GM18511 (cell line): Measurements from ENCODE around the gene YWHAQ.
"Not testable (repeated sequence)": the region's sequence is repeated elsewhere in the genome, so short reads cannot be mapped to it uniquely, and the experiment has no call there.

Source experiments
- ATAC-seq: cut with Tn5 transposase; IDR thresholded peaks from one replicate; pipeline ENCODE4 v1.9.1; 2021; ENCODE audit warnings: mild to moderate bottlenecking, moderate library complexity; ENCODE audit not compliant: unreplicated experiment

The YWHAQ gene

DNA sequence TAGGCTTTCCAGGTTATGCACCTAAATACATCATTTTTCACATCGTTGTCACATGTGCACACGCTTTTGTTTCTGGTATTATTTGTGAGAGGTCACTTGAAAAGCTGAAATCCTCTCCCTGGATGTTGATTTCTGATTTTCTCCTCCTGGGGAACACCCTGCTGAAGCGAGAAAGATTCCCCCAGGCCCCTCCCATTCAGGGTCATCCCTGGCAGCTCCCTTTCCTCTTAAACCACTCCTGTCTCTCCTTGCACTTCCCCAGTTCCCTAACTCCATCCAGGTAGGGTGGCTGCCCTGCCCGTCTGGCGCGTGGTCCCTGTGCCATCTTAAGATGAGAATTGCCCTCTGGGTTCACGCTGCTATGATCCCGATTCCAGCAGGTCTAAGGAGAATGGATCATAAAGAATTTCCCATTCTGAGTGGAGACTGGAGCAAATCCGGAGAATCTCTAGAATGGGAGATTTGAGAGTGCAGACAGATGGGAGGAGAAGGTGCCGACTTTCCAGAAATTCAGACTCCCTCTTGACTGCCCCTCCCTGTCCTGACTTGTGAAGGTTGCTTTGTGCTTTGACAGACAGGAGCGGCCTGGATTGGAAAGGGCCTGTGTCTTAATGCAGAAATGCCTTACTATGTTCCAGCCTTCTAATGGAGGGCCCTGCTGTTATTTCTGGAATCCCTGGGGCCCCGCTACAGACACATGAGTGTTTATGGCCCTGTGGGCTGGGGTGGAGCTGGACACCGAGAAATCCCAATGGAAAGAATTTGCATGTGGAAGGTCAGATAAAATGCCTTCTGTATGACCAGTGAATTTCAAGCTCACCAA lies 1.3 kb upstream of the YWHAQ start:
- no peak for ATAC-seq

DNA sequence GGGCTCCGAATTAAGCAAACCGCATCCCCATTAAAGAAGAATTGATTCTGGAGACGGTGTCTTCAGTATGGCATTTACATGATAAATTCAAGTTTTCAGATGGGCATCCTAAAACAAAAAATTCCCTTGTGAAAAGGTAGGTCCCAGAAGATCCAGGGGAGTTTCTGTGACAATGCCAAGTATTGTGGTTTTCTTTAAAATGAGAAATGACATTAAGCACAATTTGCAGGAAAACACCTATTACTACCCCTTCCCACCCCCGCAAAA lies 689 bp upstream of the YWHAQ start:
- no peak for ATAC-seq

DNA sequence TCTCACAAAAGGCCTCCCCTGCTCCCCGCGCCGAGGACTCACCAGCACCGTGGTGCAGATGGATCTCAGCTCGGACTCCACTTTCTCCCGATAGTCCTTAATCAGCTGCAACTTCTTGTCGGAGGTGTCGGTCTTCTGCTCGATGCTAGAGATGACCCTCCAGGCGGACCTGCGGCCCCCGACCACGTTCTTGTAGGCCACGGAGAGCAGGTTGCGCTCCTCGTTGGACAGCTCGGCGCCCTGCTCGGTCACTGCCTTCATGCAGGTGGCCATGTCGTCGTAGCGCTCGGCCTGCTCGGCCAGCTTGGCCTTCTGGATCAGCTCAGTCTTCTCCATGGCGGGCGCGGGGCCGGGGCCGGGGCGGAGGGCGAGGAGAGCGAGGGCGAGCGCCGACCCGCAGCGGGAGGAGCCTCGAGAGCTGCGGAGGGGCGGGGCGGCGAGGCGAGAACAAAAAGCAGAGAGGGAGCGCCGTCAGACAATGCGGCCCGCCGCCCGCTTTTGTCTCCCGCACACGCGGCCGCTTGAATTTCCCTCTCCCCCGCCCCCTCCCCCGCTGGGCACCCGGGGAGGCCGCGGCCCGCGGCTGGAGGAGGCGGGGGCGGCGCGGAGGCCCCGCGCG lies 571 bp downstream of the YWHAQ start:
- peak; percentile 59 for ATAC-seq

DNA sequence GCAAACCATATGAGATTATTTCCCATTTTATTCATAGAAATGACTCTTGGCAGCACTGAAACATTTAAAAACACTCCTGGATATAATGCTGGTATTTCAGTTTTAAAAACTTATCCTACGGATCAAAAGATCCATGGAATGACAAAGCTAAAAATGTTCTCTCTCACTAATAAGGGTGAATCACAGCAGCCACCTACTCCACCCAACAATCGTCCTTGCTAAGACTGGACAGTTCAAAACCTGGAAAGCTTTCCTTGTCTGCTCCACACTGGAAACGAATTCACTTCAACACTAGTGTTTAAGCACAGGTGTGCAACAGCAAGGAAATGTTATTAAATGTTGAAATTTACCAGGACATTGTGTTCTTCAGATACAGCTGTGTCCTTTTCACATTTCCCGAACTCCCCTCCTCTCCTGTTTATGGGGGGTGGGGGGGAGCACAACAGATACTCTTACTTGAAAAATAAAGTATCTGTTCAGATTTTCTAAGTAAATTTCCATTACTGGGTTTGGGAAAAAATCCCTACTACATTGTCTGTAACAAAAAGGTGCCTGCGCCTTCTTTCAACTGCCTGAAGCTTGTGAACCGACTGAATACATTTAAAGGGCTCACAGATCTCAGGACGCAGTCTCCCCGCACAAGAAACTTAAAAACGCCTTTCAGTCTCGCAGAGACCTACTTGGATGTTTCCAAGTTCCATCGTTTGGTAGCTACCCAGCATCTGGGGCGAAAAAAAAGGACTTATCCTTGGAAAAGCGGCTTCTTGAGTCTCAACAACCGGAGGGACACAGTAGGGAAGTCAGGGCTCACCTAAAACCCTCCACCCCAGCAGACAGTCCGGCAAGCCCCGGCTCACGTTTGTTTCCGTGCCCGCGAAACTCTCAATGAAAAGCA lies 1.3 kb downstream of the YWHAQ start:
- no peak for ATAC-seq

DNA sequence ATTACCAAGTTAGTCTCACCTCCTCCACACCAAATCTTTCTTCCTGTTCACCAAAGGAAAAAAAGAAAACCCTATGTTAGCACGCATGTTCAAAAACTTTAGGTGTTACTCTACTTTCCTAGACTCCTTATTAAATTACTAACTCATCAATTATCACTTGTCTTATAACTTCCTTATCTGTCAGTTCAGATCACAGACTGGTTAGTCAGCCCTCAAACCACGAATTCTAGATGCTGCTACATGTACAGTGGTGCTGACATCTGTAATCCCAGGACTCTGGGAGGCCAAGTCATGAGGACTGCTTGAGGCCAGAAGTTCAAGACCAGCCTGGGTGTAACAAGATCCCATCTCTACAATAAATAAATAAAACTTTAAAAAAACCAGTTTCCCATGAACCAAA lies 3.5 kb downstream of the YWHAQ start:
- no peak for ATAC-seq

DNA sequence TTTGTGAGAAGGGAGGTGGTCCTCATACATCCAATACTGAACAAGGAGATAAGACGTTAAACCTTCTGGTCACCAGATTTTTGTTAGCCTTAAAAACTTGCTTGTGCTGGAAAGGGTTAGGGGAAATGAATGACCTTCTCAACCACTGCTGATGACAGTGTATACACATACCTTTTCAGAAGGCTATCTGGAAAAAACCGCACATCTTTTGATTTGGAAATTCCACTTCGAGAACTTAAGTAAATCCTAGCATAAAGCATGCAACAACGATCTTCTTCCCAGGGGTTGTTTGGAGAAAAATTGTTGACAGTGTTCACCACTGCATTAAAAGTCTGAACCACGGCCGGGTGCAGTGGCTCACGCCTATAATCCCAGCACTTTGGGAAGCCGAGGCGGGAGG lies 7.6 kb downstream of the YWHAQ start:
- no peak for ATAC-seq

DNA sequence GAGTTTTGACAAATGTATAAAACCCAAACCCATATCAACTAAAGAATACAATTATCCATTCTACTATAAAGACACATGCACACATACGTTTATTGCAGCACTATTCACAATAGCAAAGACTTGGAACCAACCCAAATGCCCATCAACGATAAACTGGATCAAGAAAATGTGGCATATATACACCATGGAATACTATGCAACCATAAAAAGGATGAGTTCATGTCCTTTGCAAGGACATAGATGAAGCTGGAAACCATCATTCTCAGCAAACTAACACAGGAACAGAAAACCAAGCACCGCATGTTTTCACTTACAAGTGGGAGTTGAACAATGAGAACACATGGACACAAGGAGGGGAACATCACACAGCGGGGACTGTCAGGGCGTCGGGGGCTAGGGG lies 9.1 kb downstream of the YWHAQ start:
- ATAC-seq, result not testable (repeated sequence)

DNA sequence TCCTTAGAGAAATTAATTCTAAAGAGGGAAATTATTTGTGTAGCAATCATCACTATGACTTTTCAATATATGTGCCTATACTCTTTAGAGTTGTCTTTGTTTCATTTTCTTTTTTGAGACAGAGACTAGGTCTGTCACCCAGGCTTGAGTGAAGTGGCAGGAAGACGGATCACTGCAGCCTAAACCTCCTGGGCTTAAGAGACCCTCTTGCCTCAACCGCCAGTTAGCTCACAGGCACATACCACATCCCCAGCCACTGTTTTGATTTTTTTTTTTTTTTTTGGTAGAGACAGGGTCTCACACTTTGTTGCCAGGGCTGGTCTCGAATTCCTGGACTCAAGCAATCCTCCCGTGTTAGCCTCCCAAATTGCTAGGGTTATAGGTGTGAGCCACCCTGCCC lies 12.4 kb downstream of the YWHAQ start:
- ATAC-seq, result peak; percentile 51

DNA sequence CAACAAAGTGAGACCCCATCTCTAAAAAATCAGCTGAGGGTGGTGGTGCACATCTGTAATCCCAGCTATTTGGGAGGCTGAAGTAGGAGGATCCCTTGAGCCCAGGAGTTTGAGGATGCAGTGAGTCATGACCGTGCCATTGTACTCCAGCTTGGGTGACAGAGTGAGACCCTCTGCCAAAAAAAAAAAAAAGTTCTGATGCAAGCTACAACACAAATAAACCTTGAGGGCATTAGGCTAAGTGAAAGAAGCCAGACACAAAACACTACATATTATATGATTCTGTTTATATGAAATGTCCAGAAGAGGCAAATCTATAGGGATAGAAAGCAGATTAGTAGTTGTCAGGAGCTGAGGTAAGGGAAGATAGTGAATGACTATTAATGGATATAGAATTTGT lies 13.0 kb downstream of the YWHAQ start:
- ATAC-seq, result no peak

DNA sequence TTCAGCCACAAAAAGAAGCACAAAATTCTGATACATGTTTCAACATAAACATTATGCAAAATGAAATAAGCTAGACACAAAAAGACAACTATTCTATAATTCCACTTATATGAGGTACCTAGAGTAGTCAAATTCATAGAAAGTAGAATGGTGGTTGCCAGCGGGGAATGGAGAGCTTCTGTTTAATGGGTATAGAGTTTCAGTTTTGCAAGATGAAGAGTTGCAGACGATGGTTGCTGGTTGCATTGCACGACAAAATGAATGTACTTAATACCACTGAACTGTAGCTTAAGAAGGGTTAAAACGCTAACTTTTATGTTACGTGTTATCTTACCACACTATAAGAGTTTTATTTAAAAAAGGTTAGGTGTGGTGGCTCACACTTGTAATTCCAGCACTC lies 13.5 kb downstream of the YWHAQ start:
- no peak for ATAC-seq

DNA sequence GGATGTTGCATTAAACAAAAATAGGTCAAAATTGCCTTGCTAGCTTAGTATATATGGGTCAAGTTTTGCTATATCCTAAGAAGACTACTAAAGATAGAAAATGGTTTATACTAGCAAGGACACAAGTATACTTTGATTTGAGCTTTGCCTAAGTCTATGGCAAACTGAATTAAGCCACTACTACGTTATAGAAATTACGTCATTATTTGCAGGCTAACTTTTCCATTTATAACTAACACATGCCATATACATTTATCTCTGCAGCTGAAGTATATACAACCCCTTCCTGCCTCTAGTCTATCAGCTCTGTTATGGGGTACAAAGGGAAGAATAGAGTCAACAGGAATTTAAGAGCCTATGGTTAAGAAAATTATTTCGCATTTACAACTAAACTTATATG lies 16.2 kb downstream of the YWHAQ start:
- no peak for ATAC-seq

DNA sequence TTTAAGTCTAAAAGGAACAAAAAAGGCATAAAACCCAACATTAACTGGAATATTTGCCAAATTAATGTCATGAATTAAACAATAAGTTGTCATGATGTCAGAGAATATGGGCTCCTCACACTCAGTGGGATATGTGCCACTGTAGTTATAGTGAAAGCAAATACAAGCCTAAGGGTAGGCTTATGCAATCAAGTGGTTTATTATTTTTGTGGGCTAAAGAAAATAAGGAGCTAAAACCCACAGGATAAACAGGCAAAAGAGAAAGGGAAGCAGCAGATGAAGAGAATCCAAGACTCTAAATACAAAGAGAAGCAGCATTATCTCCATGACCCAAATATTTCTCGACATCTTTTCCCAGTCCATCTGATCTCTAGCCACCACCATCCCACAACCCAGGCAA lies 17.5 kb downstream of the YWHAQ start:
- no peak for ATAC-seq

DNA sequence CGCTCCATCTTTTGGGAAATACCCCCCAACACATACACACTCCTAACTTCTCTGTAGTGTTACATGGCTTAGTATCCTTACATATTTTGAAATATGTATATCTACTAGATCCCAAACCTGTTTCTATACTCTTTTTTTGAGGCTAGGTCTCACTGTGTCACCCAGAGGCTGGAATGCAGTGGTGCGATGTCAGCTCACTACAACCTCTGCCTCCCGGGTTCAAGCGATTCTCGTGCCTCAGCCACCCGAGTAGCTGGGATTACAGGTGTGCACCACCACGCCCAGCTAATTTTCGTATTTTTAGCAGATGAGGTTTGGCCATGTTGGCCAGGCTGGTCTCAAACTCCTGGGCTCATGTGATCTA lies 19.3 kb downstream of the YWHAQ start:
- ATAC-seq, result not testable (repeated sequence)

DNA sequence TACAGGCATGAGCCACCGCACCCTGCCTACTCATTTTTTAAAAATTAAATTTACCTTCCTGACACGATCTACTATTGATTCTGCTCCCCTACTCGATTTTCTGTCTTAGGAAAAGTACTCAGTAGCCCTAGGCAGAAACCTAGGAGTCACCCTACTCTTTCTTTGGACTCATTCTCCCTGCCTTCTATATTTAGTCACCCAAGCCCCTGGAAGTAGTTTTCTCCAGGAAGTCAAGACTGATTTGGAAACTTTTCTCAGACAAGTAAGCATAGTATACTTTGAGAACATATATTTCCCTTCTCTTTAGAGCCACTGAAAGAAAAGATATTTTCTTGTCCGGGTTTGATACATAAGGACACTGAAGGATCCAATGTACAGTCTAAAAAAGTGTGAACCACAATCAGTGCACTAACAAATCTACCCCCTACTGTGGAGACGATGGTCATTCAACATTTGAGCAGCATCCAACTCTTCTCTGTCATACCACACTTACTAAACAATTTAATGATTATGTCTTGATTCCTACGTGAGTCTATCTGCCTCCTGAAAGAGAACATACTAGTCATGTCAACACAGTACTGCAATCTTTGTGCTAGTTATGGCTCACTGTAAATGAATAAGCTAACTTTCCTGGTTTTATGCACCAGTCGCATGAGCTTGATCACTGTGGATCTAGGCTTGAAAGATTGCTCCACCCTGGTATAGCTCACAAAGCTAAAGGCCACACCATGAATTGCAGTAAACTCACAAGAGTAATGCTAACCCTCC lies 19.8 kb downstream of the YWHAQ start:
- ATAC-seq, result no peak

DNA sequence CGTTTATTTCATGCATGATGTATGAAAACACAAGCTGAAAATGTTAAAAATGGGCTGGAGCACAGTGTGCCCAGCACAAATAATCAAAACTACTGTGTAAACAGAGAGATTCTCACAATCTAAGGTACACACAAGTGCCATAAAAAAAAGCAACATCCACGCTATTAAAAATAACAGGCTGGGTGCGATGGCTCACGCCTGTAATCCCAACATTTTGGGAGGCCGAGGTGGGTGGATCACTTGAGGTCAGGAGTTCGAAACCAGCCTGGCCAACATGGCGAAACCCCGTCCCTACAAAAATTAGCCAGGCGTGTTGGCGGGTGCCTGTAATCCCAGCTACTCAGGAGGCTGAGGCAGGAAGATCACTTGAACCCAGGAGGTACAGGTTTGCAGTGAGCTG lies 22.3 kb downstream of the YWHAQ start:
- ATAC-seq, result not testable (repeated sequence)

DNA sequence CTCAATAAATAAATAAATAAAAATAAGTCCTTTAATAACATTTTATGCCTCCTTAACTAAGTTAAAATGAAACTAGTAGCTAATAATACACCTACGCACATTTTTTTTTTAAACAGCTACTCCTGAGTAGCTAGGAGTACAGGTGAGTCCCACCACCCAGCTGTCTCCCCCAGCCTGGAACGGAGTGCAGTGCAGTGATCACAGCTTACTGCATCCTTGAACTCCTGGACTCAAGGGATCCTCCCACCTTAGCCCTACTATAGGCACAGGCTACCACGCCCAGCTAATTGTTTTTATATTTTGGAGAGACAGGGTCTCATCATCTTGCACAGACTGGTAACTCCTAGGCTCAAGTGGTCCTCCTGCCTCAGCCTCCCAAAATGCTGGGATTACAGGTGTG lies 28.4 kb downstream of the YWHAQ start:
- no peak for ATAC-seq

DNA sequence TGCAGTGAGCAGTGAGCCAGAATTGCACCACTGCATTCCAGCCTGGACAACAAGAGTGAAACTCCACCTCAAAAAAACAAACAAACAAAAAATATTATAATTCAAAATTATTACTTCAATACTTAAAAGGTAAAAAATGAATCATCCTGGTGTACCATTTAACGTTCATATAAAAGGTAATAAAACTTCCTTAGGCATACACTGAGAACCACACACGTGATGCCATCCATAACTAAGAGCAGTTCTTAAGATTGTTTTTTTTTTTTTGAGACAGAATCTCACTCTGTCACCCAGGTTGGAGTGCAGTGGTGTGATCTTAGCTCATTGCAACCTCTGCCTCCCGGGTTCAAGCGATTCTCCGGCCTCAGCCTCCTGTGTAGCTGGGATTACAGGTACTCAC lies 29.4 kb downstream of the YWHAQ start:
- no peak for ATAC-seq

DNA sequence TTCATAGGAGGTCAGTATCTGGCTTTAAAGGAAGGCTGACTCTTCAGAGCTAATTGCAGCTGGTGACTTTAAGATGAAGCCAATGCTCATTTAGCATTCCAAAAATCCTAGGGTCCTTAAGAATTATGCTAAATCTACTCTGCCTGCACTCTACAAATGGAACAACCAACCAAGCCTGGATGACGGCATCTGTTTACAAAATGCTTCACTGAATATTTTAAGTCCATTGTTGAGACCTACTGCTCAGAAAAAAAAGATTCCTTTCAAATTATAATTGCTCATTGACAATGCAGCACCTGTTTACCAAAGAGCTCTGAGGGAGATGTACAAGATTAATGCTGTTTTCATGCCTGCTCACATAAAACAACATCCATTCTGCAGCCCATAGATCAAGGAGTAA lies 31.4 kb downstream of the YWHAQ start:
- no peak for ATAC-seq

DNA sequence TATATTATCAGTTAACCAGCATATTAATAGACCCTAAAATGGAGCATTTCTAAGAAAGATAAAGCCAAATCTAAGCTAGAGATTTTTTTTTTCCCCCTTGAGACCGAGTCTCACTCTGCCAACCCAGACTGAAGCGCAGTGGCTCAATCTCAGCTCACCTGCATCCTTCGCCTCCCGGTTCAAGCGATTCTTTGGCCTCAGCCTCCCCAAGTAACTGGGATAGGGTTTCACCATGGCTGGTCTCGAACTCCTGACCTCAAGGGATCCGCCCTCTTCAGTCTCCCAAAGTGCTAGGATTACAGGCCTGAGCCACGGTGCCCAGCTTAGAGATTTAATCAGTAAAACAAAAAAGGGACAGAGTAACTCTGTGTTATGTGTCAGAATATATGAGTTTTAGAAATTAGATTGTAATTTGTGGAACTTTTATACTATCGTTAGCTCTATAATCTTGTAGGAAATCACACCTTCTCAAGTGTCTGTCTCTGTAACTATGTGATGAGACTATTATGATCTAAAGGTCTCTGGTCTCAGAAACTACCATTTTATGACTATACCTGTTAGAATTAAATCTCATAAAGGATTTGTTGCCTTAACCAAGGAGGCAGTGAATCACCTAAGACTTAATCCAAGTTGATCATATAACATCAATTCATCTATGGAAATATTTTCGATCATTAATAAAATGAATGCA lies 34.0 kb downstream of the YWHAQ start:
- ATAC-seq, result no peak

DNA sequence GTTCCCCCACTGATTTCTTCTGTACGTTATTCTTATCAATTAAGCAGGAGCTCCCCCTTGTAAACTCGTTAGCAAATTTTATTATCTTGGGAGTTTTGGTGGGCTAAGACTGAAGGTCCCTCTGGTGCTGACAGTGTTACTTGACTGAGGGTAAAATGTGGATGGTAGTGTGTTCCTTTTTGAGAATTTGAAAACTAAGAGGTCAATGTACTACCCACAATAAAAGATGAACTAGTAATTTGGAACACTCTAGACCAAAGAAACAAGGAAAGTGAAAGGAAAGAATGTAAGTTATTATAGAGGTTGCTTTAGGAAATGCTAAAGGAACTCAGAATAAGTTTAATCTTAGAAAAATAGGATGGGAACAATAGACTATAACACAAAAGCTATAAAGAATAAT lies 35.1 kb downstream of the YWHAQ start:
- ATAC-seq, result no peak

DNA sequence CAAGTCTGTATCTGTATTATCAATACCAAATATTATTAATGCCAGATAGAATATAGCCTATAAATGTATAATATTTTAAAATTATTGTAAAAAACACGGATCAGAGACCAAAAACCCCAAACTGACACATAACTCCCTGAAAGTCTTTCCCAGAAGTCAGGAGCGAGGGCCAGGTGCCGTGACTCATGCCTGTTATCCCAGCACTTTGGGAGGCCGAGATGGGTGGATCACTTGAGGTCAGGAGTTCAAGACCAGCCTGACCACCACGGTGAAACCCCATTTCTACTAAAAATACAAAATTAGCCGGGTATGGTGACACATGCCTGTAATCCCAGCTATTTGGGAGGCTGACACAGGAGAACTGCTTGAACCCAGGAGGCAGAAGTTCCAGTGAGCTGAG lies 35.5 kb downstream of the YWHAQ start:
- ATAC-seq, result not testable (repeated sequence)
